WTC11 (cell line): Measurements from ENCODE around the gene ADIPOR2. TPM values are rescaled to one million over a fixed set of nuclear protein-coding genes. Genes with fewer than 3 reads are reported as not detected.

Experiments used
- ATAC-seq: fragments of 200-7000 bp; cut with Tn5 transposase; 2 replicates; pipeline ENCODE4 v1.10.0; 2021; ENCODE audit warnings: mild to moderate bottlenecking, moderate library complexity
- CTCF ChIA-PET: fragments of 300-600 bp; sonication (Branson Sonifier 250); formaldehyde crosslinking; loops from one replicate; lab custom pipeline; 2021; ENCODE audit warnings: antibody characterized with exemption; lab: Charles Lee
- POLR2A ChIA-PET: fragments of 350-600 bp; sonication (Branson Sonifier 250); formaldehyde crosslinking; loops from one replicate; lab custom pipeline; 2021; ENCODE audit warnings: antibody characterized with exemption; lab: Charles Lee
- DNase-seq: peaks from one replicate; pipeline ENCODE4 v3.0.0; 2021; ENCODE audit warnings: low spot score
- H3K27ac Mint-ChIP-seq: 2 replicates; pipeline ENCODE4 v1.8.0; 2021; ENCODE audit warnings: mixed read lengths
- H3K27me3 Mint-ChIP-seq: 2 replicates; pipeline ENCODE4 v1.8.0; 2021; ENCODE audit warnings: low read depth, mild to moderate bottlenecking, moderate library complexity, mixed read lengths
- H3K36me3 Mint-ChIP-seq: 2 replicates; pipeline ENCODE4 v1.8.0; 2021; ENCODE audit warnings: mixed read lengths
- H3K4me1 Mint-ChIP-seq: 2 replicates; pipeline ENCODE4 v1.8.0; 2022; ENCODE audit warnings: mixed read lengths
- H3K4me3 Mint-ChIP-seq: 2 replicates; pipeline ENCODE4 v1.8.0; 2021; ENCODE audit warnings: mild to moderate bottlenecking, moderate library complexity, mixed read lengths
- H3K9me3 Mint-ChIP-seq: 2 replicates; pipeline ENCODE4 v1.8.0; 2021; ENCODE audit warnings: mixed read lengths
- CBFB ChIP-seq: sonication (generic); formaldehyde crosslinking; IDR thresholded peaks from 2 replicates; pipeline ENCODE4 v1.8.1; 2022; ENCODE audit warnings: mild to moderate bottlenecking, low read depth, missing genetic modification reagents
- ETV6 ChIP-seq: sonication (generic); formaldehyde crosslinking; IDR thresholded peaks from 2 replicates; pipeline ENCODE4 v1.8.1; 2022; ENCODE audit warnings: mild to moderate bottlenecking, missing genetic modification reagents
- IRF2 ChIP-seq: sonication (generic); formaldehyde crosslinking; IDR thresholded peaks from 2 replicates; pipeline ENCODE4 v1.8.0; 2022; ENCODE audit warnings: low read depth, missing genetic modification reagents, borderline replicate concordance
- NR1H2 ChIP-seq: sonication (generic); formaldehyde crosslinking; IDR thresholded peaks from 2 replicates; pipeline ENCODE4 v1.9.0; 2021; ENCODE audit warnings: mild to moderate bottlenecking, moderate library complexity, missing genetic modification reagents
- NR3C1 ChIP-seq: sonication (generic); formaldehyde crosslinking; conservative IDR thresholded peaks from 2 replicates; pipeline ENCODE4 v1.8.1; 2023; ENCODE audit warnings: low read depth, mild to moderate bottlenecking, missing genetic modification reagents
- SOX15 ChIP-seq: fragments of 250-450 bp; sonication (Bioruptor Pico); IDR thresholded peaks from 2 replicates; pipeline ENCODE4 v1.9.0; 2021; ENCODE audit warnings: mild to moderate bottlenecking
- TCF7 ChIP-seq: sonication (generic); formaldehyde crosslinking; IDR thresholded peaks from 2 replicates; pipeline ENCODE4 v1.8.0; 2022; ENCODE audit warnings: mild to moderate bottlenecking, low read depth, missing genetic modification reagents, moderate library complexity
- ZBTB21 ChIP-seq: sonication (generic); formaldehyde crosslinking; IDR thresholded peaks from 2 replicates; pipeline ENCODE4 v1.8.1; 2023; ENCODE audit warnings: mild to moderate bottlenecking, missing genetic modification reagents, borderline replicate concordance
- ZNF138 ChIP-seq: sonication (generic); formaldehyde crosslinking; conservative IDR thresholded peaks from 2 replicates; pipeline ENCODE4 v1.8.1; 2022; ENCODE audit warnings: mild to moderate bottlenecking, moderate library complexity, missing genetic modification reagents
- ZNF219 ChIP-seq: sonication (generic); formaldehyde crosslinking; IDR thresholded peaks from 2 replicates; pipeline ENCODE4 v1.8.0; 2023; ENCODE audit warnings: missing genetic modification reagents, mild to moderate bottlenecking, borderline replicate concordance
- ZNF263 ChIP-seq: sonication (generic); formaldehyde crosslinking; IDR thresholded peaks from 2 replicates; pipeline ENCODE4 v1.8.1; 2022; ENCODE audit warnings: low read depth, mild to moderate bottlenecking, moderate library complexity, missing genetic modification reagents
- ZNF396 ChIP-seq: fragments of 250-450 bp; sonication (Bioruptor Pico); IDR thresholded peaks from 2 replicates; pipeline ENCODE4 v1.8.0; 2021; ENCODE audit warnings: mild to moderate bottlenecking, moderate library complexity, borderline replicate concordance
- ZNF671 ChIP-seq: fragments of 250-450 bp; sonication (Bioruptor Pico); IDR thresholded peaks from 2 replicates; pipeline ENCODE4 v1.8.0; 2021; ENCODE audit warnings: mild to moderate bottlenecking
- total RNA-seq: library from RNA; stranded (reverse); gene quantifications from 3 replicates; pipeline ENCODE4 v1.2.3, GENCODE V29; 2021
- TF ChIP-seq, protein P1 (sequence below): fragments of 250-450 bp; sonication (Bioruptor Pico); conservative IDR thresholded peaks from 2 replicates; pipeline ENCODE4 v1.9.0; 2021; ENCODE audit warnings: mild to moderate bottlenecking
- TF ChIP-seq, protein P2 (sequence below): sonication (generic); formaldehyde crosslinking; IDR thresholded peaks from 2 replicates; pipeline ENCODE4 v1.8.0; 2022; ENCODE audit warnings: mild to moderate bottlenecking, missing genetic modification reagents
- TF ChIP-seq, protein P3 (sequence below): sonication (generic); formaldehyde crosslinking; IDR thresholded peaks from 2 replicates; pipeline ENCODE4 v1.8.0; 2022; ENCODE audit warnings: mild to moderate bottlenecking, missing genetic modification reagents
- TF ChIP-seq, protein P4 (sequence below): sonication (generic); formaldehyde crosslinking; IDR thresholded peaks from 2 replicates; pipeline ENCODE4 v1.8.0; 2022; ENCODE audit warnings: mild to moderate bottlenecking, missing genetic modification reagents
- TF ChIP-seq, protein P5 (sequence below): sonication (generic); formaldehyde crosslinking; IDR thresholded peaks from 2 replicates; pipeline ENCODE4 v1.8.1; 2022; ENCODE audit warnings: mild to moderate bottlenecking, moderate library complexity, missing genetic modification reagents

The ADIPOR2 gene
- total RNA-seq, 1 experiment from 2014 or later: 38.4 TPM

DNA sequence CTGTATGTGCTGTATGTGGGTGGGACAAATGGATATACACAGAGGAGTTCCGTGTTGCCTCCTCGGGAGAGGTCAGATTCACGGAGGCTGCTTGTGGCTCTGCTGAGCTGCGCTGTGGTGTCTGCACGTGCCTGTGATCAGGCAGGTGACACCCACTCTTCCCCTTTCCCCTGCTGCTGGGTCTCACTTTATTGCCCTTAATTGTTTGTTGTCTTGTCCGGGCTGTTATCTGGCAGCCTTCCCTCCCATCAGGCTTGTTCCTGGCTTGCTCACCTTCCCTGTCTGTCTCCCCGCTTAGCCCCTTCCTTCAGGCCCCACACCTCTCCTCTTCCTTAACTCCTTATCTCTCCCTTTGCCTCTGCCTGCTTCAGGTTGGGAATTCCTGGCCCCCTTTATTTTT is 48.4 kb upstream of the ADIPOR2 start (continued):
- TF ChIP-seq, protein P1, sequence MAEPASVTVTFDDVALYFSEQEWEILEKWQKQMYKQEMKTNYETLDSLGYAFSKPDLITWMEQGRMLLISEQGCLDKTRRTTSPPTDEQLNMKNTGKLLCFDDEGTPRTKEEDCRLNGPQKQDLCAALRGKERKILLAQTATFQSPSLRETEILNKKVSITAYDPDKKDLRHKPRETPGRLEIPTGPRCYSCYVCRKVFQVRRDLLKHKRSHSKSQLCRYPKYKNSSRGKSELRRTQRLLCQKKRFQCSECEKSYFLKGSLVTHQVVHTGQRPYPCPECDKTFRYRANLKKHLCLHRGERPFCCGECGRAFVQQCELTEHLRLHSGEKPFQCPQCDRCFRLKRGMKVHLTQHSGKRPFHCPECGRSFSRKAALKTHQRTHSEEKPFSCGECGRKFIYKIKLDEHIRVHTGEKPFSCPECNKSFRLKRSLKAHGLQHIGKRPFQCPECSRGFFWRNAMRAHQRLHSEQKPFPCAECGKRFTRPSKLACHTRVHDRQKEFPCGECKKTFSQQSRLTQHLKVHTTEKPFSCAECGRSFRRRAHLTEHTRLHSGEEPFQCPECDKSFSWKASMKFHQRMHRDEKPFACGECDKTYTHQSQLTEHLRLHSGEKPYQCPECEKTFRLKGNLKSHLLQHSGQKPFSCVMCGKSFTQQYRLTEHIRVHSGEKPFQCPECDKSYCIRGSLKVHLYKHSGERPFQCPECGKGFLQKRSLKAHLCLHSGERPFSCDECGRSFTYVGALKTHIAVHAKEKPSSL (CRISPR knock-in tag): no peak
- TF ChIP-seq, protein P2, sequence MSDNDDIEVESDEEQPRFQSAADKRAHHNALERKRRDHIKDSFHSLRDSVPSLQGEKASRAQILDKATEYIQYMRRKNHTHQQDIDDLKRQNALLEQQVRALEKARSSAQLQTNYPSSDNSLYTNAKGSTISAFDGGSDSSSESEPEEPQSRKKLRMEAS (CRISPR knock-in tag): no peak
- TF ChIP-seq CBFB: no peak
- TF ChIP-seq ZNF219 (CRISPR knock-in tag): no peak
- TF ChIP-seq SOX15: no peak
- TF ChIP-seq NR3C1 (CRISPR knock-in tag): no peak
- no peak for TF ChIP-seq ZNF263 (CRISPR knock-in tag)
- TF ChIP-seq, protein P3, sequence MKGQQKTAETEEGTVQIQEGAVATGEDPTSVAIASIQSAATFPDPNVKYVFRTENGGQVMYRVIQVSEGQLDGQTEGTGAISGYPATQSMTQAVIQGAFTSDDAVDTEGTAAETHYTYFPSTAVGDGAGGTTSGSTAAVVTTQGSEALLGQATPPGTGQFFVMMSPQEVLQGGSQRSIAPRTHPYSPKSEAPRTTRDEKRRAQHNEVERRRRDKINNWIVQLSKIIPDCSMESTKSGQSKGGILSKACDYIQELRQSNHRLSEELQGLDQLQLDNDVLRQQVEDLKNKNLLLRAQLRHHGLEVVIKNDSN (CRISPR knock-in tag): no peak

DNA sequence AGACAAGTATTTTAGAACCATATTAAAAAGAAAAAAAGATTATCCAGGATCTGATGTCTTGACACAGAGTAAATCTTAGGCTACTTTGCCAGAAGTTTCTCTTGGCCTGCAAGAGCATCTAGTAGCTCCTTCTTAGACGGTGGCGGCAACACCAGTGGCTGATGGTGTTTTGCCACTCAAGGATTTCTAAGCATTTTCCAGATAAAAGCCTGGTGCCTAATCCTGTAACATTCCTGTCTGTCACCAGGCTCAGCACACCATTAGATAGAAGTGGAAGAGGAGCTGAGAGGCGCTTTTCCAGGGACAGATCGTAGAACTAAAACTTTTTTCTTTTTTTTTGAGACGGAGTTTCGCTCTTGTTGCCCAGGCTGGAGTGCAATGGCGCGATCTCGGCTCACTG is 47.8 kb upstream of the ADIPOR2 start:
- CTCF ChIA-PET: interaction anchor here (0.6 to 3.4 kb wide), 6 partner anchors 8 to 297 kb away, joined by 3 to 21 read pairs (median 10); no protein-coding TSS in a partner anchor
- Mint-ChIP-seq H3K36me3 (no peaks in the 10 kb centered on the region), H3K4me1 (no peaks in the 10 kb centered on the region), H3K4me3 (no peak overlapping the region), H3K9me3 (no peaks in the 10 kb centered on the region), H3K27ac (peak overlapping the region; percentile 86), H3K27me3 (no peaks in the 10 kb centered on the region)
- POLR2A ChIA-PET: interaction anchor here (1.2 kb wide), 1 partner anchor 8 kb away, joined by 4 read pairs; no protein-coding TSS in a partner anchor
- ATAC-seq (no peak), DNase-seq (no peak)
- TF ChIP-seq, protein P4, sequence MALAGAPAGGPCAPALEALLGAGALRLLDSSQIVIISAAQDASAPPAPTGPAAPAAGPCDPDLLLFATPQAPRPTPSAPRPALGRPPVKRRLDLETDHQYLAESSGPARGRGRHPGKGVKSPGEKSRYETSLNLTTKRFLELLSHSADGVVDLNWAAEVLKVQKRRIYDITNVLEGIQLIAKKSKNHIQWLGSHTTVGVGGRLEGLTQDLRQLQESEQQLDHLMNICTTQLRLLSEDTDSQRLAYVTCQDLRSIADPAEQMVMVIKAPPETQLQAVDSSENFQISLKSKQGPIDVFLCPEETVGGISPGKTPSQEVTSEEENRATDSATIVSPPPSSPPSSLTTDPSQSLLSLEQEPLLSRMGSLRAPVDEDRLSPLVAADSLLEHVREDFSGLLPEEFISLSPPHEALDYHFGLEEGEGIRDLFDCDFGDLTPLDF (CRISPR knock-in tag): no peak
- TF ChIP-seq, protein P5, sequence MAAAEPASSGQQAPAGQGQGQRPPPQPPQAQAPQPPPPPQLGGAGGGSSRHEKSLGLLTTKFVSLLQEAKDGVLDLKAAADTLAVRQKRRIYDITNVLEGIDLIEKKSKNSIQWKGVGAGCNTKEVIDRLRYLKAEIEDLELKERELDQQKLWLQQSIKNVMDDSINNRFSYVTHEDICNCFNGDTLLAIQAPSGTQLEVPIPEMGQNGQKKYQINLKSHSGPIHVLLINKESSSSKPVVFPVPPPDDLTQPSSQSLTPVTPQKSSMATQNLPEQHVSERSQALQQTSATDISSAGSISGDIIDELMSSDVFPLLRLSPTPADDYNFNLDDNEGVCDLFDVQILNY (CRISPR knock-in tag): no peak

DNA sequence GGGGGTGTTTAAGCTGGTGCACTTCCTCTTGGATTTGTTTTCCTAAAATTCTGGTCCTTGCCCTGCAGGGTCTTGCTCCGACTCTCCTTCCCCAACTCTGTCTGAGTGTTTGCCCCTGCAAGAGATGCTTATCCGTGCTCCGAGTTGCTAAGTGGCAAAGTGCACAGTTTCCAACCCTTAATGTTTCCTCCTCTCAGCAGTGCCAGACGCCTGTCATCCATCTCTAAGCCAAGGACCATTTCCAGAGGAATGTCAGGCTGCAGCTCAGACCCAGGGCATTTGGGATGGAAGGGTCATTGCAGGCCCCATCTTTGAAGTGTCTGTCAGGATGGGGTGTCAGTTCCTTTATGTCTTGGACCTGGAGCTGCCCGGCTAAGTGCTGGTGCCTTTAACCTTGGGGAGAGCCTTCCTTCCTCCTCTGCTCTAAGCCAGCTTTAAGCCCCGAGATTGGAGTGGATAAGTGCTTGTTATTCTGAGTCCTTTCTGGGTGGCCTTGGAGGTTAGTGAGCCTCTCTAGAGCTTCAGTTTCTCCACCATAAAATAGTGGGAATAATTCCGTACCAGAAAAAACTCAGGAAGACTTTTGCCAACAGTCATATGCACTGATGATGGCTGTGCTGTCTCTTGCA is 46.9 kb upstream of the ADIPOR2 start:
- ATAC-seq (no peak), DNase-seq (no peak)
- POLR2A ChIA-PET: no interaction called here
- Mint-ChIP-seq H3K4me1 (no peaks in the 10 kb centered on the region), H3K9me3 (no peaks in the 10 kb centered on the region), H3K4me3 (no peak overlapping the region), H3K36me3 (no peaks in the 10 kb centered on the region), H3K27me3 (no peaks in the 10 kb centered on the region), H3K27ac (no peak overlapping the region)
- TF ChIP-seq ZNF396 (CRISPR knock-in tag) (no peak), ETV6 (CRISPR knock-in tag) (no peak), NR1H2 (CRISPR knock-in tag) (no peak), TCF7 (CRISPR knock-in tag) (no peak), ZNF138 (CRISPR knock-in tag) (no peak), IRF2 (no peak), ZBTB21 (CRISPR knock-in tag) (no peak), ZNF671 (CRISPR knock-in tag) (no peak)
- CTCF ChIA-PET: interaction anchor here (0.8 to 3.4 kb wide), 5 partner anchors 9 to 296 kb away, joined by 3 to 21 read pairs (median 14); no protein-coding TSS in a partner anchor
